K562 (cell line): ENCODE data around the gene IPO9. TPM values are rescaled to one million over a fixed set of nuclear protein-coding genes. Genes with fewer than 3 reads are reported as not detected.

Source experiments
- C11orf30 ChIP-seq: fragments of 450-650 bp; IDR thresholded peaks from 2 replicates; pipeline ENCODE4 v1.6.1; 2016; ENCODE audit warnings: low read depth, mild to moderate bottlenecking
- CHD7 ChIP-seq: fragments of 200-600 bp; sonication (generic); IDR thresholded peaks from one replicate; pipeline ENCODE4 v1.6.1; 2012; ENCODE audit warnings: mild to moderate bottlenecking, low read depth, low read length, inconsistent platforms
- POLR2A ChIP-seq: fragments of 450-650 bp; conservative IDR thresholded peaks from 2 replicates; pipeline ENCODE4 v1.6.1; 2016
- PPARD ChIP-seq: fragments of 250-450 bp; sonication (Bioruptor Pico); IDR thresholded peaks from 2 replicates; pipeline ENCODE4 v1.8.0; 2022; ENCODE audit warnings: inconsistent platforms, mild to moderate bottlenecking, moderate library complexity
- PYGO2 ChIP-seq: fragments of 450-650 bp; IDR thresholded peaks from 2 replicates; pipeline ENCODE4 v1.6.1; 2016; ENCODE audit warnings: mild to moderate bottlenecking, missing genetic modification characterization, moderate library complexity, missing compliant biosample characterization
- SAFB ChIP-seq: fragments of 200-400 bp; formaldehyde crosslinking; IDR thresholded peaks from 2 replicates; pipeline ENCODE4 v1.6.1; 2017; ENCODE audit warnings: low read depth, low read length, borderline replicate concordance
- SMARCE1 ChIP-seq: fragments of 450-650 bp; IDR thresholded peaks from 2 replicates; pipeline ENCODE4 v1.7.1; 2016; ENCODE audit warnings: mild to moderate bottlenecking
- SNRNP70 ChIP-seq: fragments of 200-400 bp; formaldehyde crosslinking; optimal IDR thresholded peaks from 2 replicates; pipeline ENCODE3; 2017; ENCODE audit warnings: low read depth, low read length
- TRIM24 ChIP-seq, 2 experiments: fragments of 450-650 bp; IDR thresholded peaks; 2 replicates each; pipeline ENCODE4 v1.6.1; 2016
- ZBTB2 ChIP-seq: fragments of 450-650 bp; IDR thresholded peaks from 2 replicates; pipeline ENCODE4 v1.6.1; 2016; ENCODE audit warnings: antibody characterized with exemption
- ZFP30 ChIP-seq: fragments of 250-450 bp; sonication (Bioruptor Pico); IDR thresholded peaks from 2 replicates; pipeline ENCODE4 v1.8.0; 2022; ENCODE audit warnings: moderate library complexity, mild to moderate bottlenecking, inconsistent platforms, borderline replicate concordance
- ZKSCAN1 ChIP-seq: fragments of 150-350 bp; IDR thresholded peaks from 2 replicates; pipeline ENCODE4 v1.6.1; 2016; ENCODE audit warnings: low read depth, low read length
- ZNF165 ChIP-seq: fragments of 250-450 bp; sonication (Bioruptor Pico); IDR thresholded peaks from 2 replicates; pipeline ENCODE4 v1.4.0; 2020; ENCODE audit warnings: borderline replicate concordance
- polyA plus RNA-seq, 8 experiments: library from polyadenylated mRNA; depleted of rRNA in 4 of 8; stranded (reverse) in 5 of 8; unstranded in 3 of 8; fragments of >200 nt; fragmentation: Nextera tagmentation in 2 of 8; fragmentation: Illumina TruSeq in 1 of 8; extraction: Ambion mirVana in 2 of 8; extraction: Trizol in 1 of 8; gene quantifications; 2 replicates each; pipeline versions ENCODE4 v1.2.1 to v1.2.3, GENCODE V29; 2011 to 2014; ENCODE audit warnings: inconsistent platforms in 1 of 8, missing spikeins in 1 of 8
- total RNA-seq, 7 experiments: library from RNA; depleted of rRNA in 6 of 7; stranded (reverse); fragments of >200 nt in 6 of 7; fragmentation: Illumina TruSeq in 2 of 7; extraction: Trizol in 2 of 7; gene quantifications; 2 replicates each; pipeline versions ENCODE4 v1.2.1 to v1.2.3, GENCODE V29; 2011 to 2021; ENCODE audit warnings: low replicate concordance in 1 of 7

Gene IPO9
- total and polyA plus RNA-seq, 9 of the 15 experiments (the other 6 are each of a cell fraction or from before 2014, with no cell fraction given), result 27.9 to 78.6 (median 43.9) TPM

- peak in 1 of 2 experiments; percentile 30; a peak in 1 of 4 replicates for TF ChIP-seq TRIM24 (IDR thresholded peaks at IDR 0.05)
- TF ChIP-seq ZFP30 (CRISPR knock-in tag), result no peak
- 0 out of 2 replicates have a peak, but pooled peaks have one; percentile 50 for TF ChIP-seq ZBTB2
- no peak for TF ChIP-seq PPARD (CRISPR knock-in tag)
- TF ChIP-seq POLR2A, result peak; percentile 98
- no peak for TF ChIP-seq SAFB
- no peak for TF ChIP-seq SNRNP70
- no peak for TF ChIP-seq CHD7
- no peak for TF ChIP-seq ZKSCAN1
- peak; percentile 69 for TF ChIP-seq C11orf30
- TF ChIP-seq PYGO2, result no peak
- TF ChIP-seq SMARCE1, result 0 out of 2 replicates have a peak, but pooled peaks have one; percentile 29
- no peak for TF ChIP-seq ZNF165 (CRISPR knock-in tag)
These were observed at the start of gene IPO9 (continued) for GRCh38 chr1:201828820-201829774.
